Gastrocnemius medialis (tissue), 4 donors: Measurements from ENCODE around the gene PPP1R12B.

ENCODE experiments used
- CTCF ChIP-seq, 5 experiments: fragments of 450-650 bp in 3 of 5; fragments of 200-600 bp in 2 of 5; sonication (generic) in 2 of 5; IDR thresholded peaks in 4 of 5; conservative IDR thresholded peaks in 1 of 5; 1 replicate in 4 of 5; 2 replicates in 1 of 5; pipeline ENCODE4 v1.5.1; 2016 to 2019; ENCODE audit warnings: antibody characterized with exemption in 5 of 5, mild to moderate bottlenecking in 3 of 5, moderate library complexity in 3 of 5
- POLR2A ChIP-seq, 2 donors: fragments of 450-650 bp; IDR thresholded peaks; one replicate each; pipeline ENCODE4 v1.6.1; 2017; ENCODE audit warnings: antibody characterized with exemption in 2 of 2, mild to moderate bottlenecking in 2 of 2, moderate library complexity in 2 of 2

DNA sequence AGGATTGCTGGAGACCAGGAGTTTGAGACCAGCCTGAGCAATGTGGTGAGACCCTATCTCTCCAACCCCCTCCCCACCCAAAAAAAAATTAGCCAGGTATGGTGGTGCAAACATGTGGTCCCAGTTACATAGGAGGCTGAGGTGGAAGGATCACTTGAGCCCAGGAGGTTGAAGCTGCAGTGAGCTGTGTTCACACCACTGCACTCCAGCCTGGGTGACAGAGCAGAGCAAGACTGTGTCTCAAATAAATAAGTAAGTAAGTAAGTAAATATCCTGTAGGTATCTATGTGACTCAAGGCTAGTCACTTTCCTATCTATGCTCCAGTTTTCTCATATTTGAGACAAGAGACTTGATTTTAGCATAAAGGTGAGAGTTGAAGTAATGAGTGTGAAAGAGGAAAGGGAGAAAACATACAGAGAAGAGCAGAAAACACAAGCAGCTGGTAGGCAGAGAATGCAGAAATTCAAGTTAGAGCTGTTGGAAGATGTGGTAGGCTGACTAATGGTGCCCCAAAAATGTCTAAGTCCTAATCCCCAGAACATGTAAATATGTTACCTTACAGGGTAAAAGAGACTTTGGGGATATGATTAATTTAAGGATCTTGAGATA is 7.5 kb downstream of the PPP1R12B start:
- TF ChIP-seq CTCF (IDR thresholded peaks at IDR 0.05 in 4 of 5, conservative IDR thresholded peaks at IDR 0.05 in 1 of 5) = no peak
- TF ChIP-seq POLR2A (IDR thresholded peaks at IDR 0.05) = no peak
